Stomach (tissue), 4 donors: ENCODE data around the gene UPF2.

Source experiments
- CTCF ChIP-seq, 7 experiments: fragments of 450-650 bp in 4 of 7; fragments of 200-600 bp in 3 of 7; sonication (generic) in 3 of 7; IDR thresholded peaks; one replicate each; pipeline ENCODE4 v1.5.1; 2016 to 2019; ENCODE audit warnings: antibody characterized with exemption in 7 of 7, control low read depth in 2 of 7, mild to moderate bottlenecking in 1 of 7
- POLR2A ChIP-seq, 4 donors: fragments of 450-650 bp; IDR thresholded peaks; one replicate each; pipeline ENCODE4 v1.6.1; 2016; ENCODE audit warnings: antibody characterized with exemption in 4 of 4, control low read depth in 2 of 4, mild to moderate bottlenecking in 1 of 4, moderate library complexity in 1 of 4

- TF ChIP-seq CTCF (IDR thresholded peaks at IDR 0.05) (no peak), POLR2A (IDR thresholded peaks at IDR 0.05) (no peak)
These were observed 148.1 kb downstream of the UPF2 start for GRCh38 chr10:11894381-11895107.
